Hematopoietic multipotent progenitor cell treated with erythropoietin and hydrocortisone succinate and interleukin-3 and kit ligand, for 15 days (in vitro differentiated cells): ENCODE measurements around the gene SLC9A2.

ENCODE experiments used
- DNase-seq: peaks from one replicate; pipeline ENCODE4 v3.0.0-alpha.2; 2015; ENCODE audit warnings: low spot score

SLC9A2 gene

DNA sequence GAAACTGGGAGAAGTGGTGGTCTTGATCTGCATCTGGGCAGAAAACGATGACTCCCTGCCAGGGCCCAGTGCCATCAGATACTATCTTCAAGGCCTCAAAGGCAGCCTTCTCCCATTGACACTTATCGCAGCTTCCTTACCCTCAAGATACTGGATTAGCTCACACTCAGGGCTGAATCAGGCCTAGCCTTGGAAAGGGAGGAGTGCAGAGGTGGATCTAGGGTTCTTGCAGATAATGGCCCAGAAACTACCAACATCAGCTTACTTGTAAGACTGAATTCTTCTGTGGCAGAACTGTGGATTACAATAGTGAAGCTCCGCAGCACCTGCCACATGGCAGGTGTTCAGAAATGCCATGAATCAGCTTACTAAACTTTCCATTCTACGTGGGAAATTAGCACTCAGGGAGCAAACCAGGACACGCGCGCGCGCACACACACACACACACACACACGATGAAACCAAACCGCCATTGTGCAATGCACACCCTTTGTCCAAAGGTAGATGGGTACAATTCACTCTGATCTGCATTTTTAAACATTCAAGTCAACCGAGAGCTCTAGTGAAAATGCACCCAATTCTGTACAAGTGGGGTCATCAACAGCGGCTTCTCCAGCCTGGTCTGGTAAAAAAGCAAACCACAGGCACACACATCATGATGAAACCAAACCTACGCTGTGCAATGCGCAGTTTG is 116.2 kb downstream of the SLC9A2 start:
- DNase-seq: no peak

- no peak for DNase-seq
These were observed 116.7 kb downstream of the SLC9A2 start for GRCh38 chr2:102736110-102736409.

DNA sequence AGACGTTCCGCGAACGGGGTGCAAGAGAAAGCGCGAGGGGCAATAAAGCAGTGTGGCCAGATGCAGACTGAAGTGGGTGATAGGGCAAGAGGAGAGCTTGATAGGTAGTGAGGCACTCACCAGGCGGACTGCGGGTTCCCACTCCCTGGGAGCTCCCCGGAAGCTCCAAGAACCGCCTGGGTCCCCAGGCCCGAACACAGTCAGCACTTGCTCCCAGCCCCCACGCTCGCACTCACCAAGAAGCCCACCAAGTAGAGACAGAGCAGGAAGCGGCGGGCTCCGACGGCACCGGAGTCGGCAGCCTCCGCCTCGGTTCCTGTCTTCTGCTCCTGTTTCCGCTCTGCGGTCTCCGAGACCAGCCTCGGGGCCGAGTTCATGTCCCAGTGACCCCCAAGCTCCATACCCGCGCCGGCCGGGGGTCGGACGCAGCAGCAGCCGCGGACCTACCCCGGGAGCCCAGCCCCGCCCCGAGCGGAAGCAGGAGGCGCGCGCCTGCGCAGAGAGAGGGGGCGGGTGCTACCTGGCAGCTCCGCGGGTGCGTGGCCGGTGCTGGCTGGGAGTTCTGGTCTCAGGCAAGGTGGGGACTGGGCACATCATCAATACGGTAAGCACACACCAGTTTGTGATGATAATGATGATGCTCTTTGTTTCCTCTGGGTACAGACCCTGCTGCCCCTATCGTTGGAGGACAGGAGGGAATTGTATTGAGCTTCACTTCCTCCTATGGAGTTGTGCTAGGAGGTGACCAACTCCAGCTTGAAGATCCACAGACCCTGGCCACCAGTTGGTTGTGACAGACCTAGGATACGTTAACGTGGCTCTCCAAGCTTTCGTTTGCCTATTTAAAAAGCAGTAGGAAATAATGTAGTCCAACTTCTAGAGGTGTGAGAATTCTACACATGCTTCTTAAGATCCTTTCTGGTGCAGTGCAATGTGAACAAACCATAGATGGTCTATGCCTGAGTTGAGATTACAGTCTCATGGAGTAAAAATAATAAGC is 117.4 kb downstream of the SLC9A2 start:
- DNase-seq: peak; percentile 74

- no peak for DNase-seq
These were observed 118.1 kb downstream of the SLC9A2 start for GRCh38 chr2:102737431-102737830.

GRCh38 chr2:102743259-102743658 is 123.9 kb downstream of the SLC9A2 start:
- DNase-seq: no peak

- DNase-seq: no peak
These were observed 128.8 kb downstream of the SLC9A2 start for GRCh38 chr2:102748107-102748506.

GRCh38 chr2:102749938-102750337 is 130.6 kb downstream of the SLC9A2 start:
- DNase-seq: no peak

- peak; percentile 58 for DNase-seq
These were observed 134.3 kb downstream of the SLC9A2 start for GRCh38 chr2:102753563-102754159.

GRCh38 chr2:102754456-102755145 is 135.2 kb downstream of the SLC9A2 start:
- no peak for DNase-seq

- DNase-seq: no peak
These were observed 135.9 kb downstream of the SLC9A2 start for GRCh38 chr2:102755284-102755683.

GRCh38 chr2:102758439-102758838 is 139.1 kb downstream of the SLC9A2 start:
- no peak for DNase-seq
